Measurements from ENCODE around the gene TTC7B.

TTC7B gene

GRCh38 chr14:90611501-90611900 is 204.7 kb downstream of the TTC7B start:
- H3K4me1 ChIP-seq (ENCODE audit: insufficient read depth, poor library complexity, severe bottlenecking) = no peaks in the 10 kb centered on the region
- no peak overlapping the region for H3K4me3 ChIP-seq (ENCODE audit: severe bottlenecking)
- no peak for DNase-seq (ENCODE audit: low spot score)
- H3K9me3 ChIP-seq (ENCODE audit: severe bottlenecking) = no peaks in the 10 kb centered on the region
- no peak for ATAC-seq (ENCODE audit: low read depth)
- TF ChIP-seq CTCF (IDR thresholded peaks at IDR 0.05; ENCODE audit: poor library complexity, severe bottlenecking) = no peak
- H3K27ac ChIP-seq (ENCODE audit: poor library complexity, severe bottlenecking) = no peak overlapping the region
- H3K27me3 ChIP-seq (ENCODE audit: insufficient read depth, poor library complexity, severe bottlenecking) = no peaks in the 10 kb centered on the region
- H3K36me3 ChIP-seq (ENCODE audit: low read depth) = no peaks in the 10 kb centered on the region

GRCh38 chr14:90610346-90611040 is 205.7 kb downstream of the TTC7B start:
- Histone ChIP-seq H3K36me3 (ENCODE audit: low read depth) (no peaks in the 10 kb centered on the region), H3K4me1 (ENCODE audit: insufficient read depth, poor library complexity, severe bottlenecking) (no peaks in the 10 kb centered on the region), H3K27ac (ENCODE audit: poor library complexity, severe bottlenecking) (no peak overlapping the region), H3K9me3 (ENCODE audit: severe bottlenecking) (no peaks in the 10 kb centered on the region), H3K27me3 (ENCODE audit: insufficient read depth, poor library complexity, severe bottlenecking) (no peaks in the 10 kb centered on the region), H3K4me3 (ENCODE audit: severe bottlenecking) (no peak overlapping the region)
- ATAC-seq (ENCODE audit: low read depth) (no peak), DNase-seq (ENCODE audit: low spot score) (no peak)
- no peak for TF ChIP-seq CTCF (IDR thresholded peaks at IDR 0.05; ENCODE audit: poor library complexity, severe bottlenecking)

GRCh38 chr14:90609376-90609775 is 206.9 kb downstream of the TTC7B start:
- Histone ChIP-seq H3K9me3 (ENCODE audit: severe bottlenecking) (no peaks in the 10 kb centered on the region), H3K4me3 (ENCODE audit: severe bottlenecking) (no peak overlapping the region), H3K36me3 (ENCODE audit: low read depth) (no peaks in the 10 kb centered on the region), H3K27me3 (ENCODE audit: insufficient read depth, poor library complexity, severe bottlenecking) (no peaks in the 10 kb centered on the region), H3K4me1 (ENCODE audit: insufficient read depth, poor library complexity, severe bottlenecking) (no peaks in the 10 kb centered on the region), H3K27ac (ENCODE audit: poor library complexity, severe bottlenecking) (no peak overlapping the region)
- DNase-seq (ENCODE audit: low spot score) = no peak
- no peak for TF ChIP-seq CTCF (IDR thresholded peaks at IDR 0.05; ENCODE audit: poor library complexity, severe bottlenecking)
- no peak for ATAC-seq (ENCODE audit: low read depth)

GRCh38 chr14:90608929-90609341 is 207.3 kb downstream of the TTC7B start:
- no peak for TF ChIP-seq CTCF (IDR thresholded peaks at IDR 0.05; ENCODE audit: poor library complexity, severe bottlenecking)

GRCh38 chr14:90608281-90608680 is 207.9 kb downstream of the TTC7B start:
- TF ChIP-seq CTCF (IDR thresholded peaks at IDR 0.05; ENCODE audit: poor library complexity, severe bottlenecking) = no peak
- Histone ChIP-seq H3K4me1 (ENCODE audit: insufficient read depth, poor library complexity, severe bottlenecking) (no peaks in the 10 kb centered on the region), H3K27ac (ENCODE audit: poor library complexity, severe bottlenecking) (no peak overlapping the region), H3K27me3 (ENCODE audit: insufficient read depth, poor library complexity, severe bottlenecking) (no peaks in the 10 kb centered on the region), H3K4me3 (ENCODE audit: severe bottlenecking) (no peak overlapping the region), H3K36me3 (ENCODE audit: low read depth) (no peaks in the 10 kb centered on the region), H3K9me3 (ENCODE audit: severe bottlenecking) (no peaks in the 10 kb centered on the region)
- ATAC-seq (ENCODE audit: low read depth) (no peak), DNase-seq (ENCODE audit: low spot score) (no peak)

More at GRCh38 chr14:90608929-90609341, 207.3 kb downstream of the TTC7B start:
- Histone ChIP-seq H3K36me3 (ENCODE audit: low read depth) (no peaks in the 10 kb centered on the region), H3K27ac (ENCODE audit: poor library complexity, severe bottlenecking) (no peak overlapping the region), H3K27me3 (ENCODE audit: insufficient read depth, poor library complexity, severe bottlenecking) (no peaks in the 10 kb centered on the region), H3K9me3 (ENCODE audit: severe bottlenecking) (no peaks in the 10 kb centered on the region), H3K4me3 (ENCODE audit: severe bottlenecking) (no peak overlapping the region), H3K4me1 (ENCODE audit: insufficient read depth, poor library complexity, severe bottlenecking) (no peaks in the 10 kb centered on the region)
- no peak for ATAC-seq (ENCODE audit: low read depth)
- DNase-seq (ENCODE audit: low spot score) = no peak

Measured in RWPE2 (cell line).